Tibial artery (tissue), 4 donors: ENCODE results near the gene MAB21L3.
"Not testable (repeated sequence)": the region's sequence is repeated elsewhere in the genome, so short reads cannot be mapped to it uniquely, and the experiment has no call there.

ENCODE experiments used
- DNase-seq, 2 donors: peaks; one replicate each; pipeline ENCODE4 v3.0.0-alpha.2; 2019
- H3K27ac ChIP-seq, 2 donors: fragments of 200-600 bp; sonication (generic) in 1 of 2; 1 replicate in 1 of 2; 2 replicates in 1 of 2; pipeline ENCODE4 v1.5.1; 2018 to 2019; ENCODE audit warnings: mild to moderate bottlenecking in 1 of 2
- H3K27me3 ChIP-seq, 2 donors: fragments of 200-600 bp; sonication (generic) in 1 of 2; one replicate each; pipeline versions ENCODE4 v1.5.1 to v1.6.0; 2016 to 2019
- H3K36me3 ChIP-seq, 3 donors: fragments of 200-600 bp; sonication (generic) in 2 of 3; one replicate each; pipeline ENCODE4 v1.5.1; 2016 to 2019; ENCODE audit warnings: mild to moderate bottlenecking in 2 of 3
- H3K4me1 ChIP-seq, 4 donors: fragments of 200-600 bp; sonication (generic) in 2 of 4; 1 replicate in 3 of 4; 2 replicates in 1 of 4; pipeline ENCODE4 v1.5.1; 2016 to 2019
- H3K4me3 ChIP-seq, 2 donors: fragments of 200-600 bp; sonication (generic) in 1 of 2; 1 replicate in 1 of 2; 2 replicates in 1 of 2; pipeline ENCODE4 v1.5.1; 2018 to 2019; ENCODE audit warnings: mild to moderate bottlenecking in 2 of 2
- H3K9me3 ChIP-seq, 3 donors: fragments of 200-600 bp; sonication (generic) in 1 of 3; one replicate each; pipeline ENCODE4 v1.5.1; 2016 to 2019
- intact Hi-C: fragments of 100-400 bp; cut with DNase I; formaldehyde crosslinking; loops from one replicate; pipeline ENCODE4 v1.15.0; 2023; ENCODE audit warnings: low total_unique reads
- TF ChIP-seq, protein P1 (sequence below), 2 experiments: fragments of 200-600 bp in 1 of 2; fragments of 450-650 bp in 1 of 2; IDR thresholded peaks; one replicate each; pipeline ENCODE4 v1.5.1; 2017 to 2019; ENCODE audit warnings: antibody characterized with exemption in 2 of 2, mild to moderate bottlenecking in 1 of 2, moderate library complexity in 1 of 2

MAB21L3 gene

DNA sequence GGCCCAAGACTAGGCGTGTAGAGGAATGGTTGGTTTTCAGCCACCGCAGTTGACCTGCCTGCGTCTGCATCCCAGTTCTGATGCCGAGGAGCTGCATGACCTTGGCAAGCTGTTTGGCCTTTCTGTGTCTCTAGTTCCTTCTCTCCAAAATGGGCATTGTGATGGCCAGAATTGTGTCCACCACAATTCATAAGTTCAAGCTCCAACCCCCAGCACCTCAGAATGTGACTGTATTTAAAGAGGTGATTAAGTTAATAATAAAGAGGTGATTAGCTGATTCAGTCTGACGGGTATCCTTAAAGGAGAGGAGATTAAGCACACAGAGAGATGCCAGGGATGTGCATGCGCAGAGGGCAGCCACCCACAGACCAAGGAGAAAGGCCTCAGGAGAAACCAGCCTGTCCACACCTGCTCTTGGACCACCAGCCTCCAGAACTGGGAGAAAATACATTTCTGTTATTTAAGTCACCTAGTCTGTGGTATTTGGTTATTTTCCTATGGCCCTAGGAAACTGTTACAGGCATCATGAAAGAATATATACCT, 28.5 kb downstream of the MAB21L3 start:
- H3K9me3 ChIP-seq, result no peaks in the 10 kb centered on the region
- TF ChIP-seq, protein P1, sequence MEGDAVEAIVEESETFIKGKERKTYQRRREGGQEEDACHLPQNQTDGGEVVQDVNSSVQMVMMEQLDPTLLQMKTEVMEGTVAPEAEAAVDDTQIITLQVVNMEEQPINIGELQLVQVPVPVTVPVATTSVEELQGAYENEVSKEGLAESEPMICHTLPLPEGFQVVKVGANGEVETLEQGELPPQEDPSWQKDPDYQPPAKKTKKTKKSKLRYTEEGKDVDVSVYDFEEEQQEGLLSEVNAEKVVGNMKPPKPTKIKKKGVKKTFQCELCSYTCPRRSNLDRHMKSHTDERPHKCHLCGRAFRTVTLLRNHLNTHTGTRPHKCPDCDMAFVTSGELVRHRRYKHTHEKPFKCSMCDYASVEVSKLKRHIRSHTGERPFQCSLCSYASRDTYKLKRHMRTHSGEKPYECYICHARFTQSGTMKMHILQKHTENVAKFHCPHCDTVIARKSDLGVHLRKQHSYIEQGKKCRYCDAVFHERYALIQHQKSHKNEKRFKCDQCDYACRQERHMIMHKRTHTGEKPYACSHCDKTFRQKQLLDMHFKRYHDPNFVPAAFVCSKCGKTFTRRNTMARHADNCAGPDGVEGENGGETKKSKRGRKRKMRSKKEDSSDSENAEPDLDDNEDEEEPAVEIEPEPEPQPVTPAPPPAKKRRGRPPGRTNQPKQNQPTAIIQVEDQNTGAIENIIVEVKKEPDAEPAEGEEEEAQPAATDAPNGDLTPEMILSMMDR (IDR thresholded peaks at IDR 0.05), result no peak
- intact Hi-C loops, result no loop called here
- H3K27me3 ChIP-seq, result no peaks in the 10 kb centered on the region
- no peaks in the 10 kb centered on the region for H3K4me1 ChIP-seq
- no peaks in the 10 kb centered on the region for H3K36me3 ChIP-seq
- no peak overlapping the region for H3K27ac ChIP-seq
- DNase-seq, result no peak
- H3K4me3 ChIP-seq, result no peak overlapping the region

DNA sequence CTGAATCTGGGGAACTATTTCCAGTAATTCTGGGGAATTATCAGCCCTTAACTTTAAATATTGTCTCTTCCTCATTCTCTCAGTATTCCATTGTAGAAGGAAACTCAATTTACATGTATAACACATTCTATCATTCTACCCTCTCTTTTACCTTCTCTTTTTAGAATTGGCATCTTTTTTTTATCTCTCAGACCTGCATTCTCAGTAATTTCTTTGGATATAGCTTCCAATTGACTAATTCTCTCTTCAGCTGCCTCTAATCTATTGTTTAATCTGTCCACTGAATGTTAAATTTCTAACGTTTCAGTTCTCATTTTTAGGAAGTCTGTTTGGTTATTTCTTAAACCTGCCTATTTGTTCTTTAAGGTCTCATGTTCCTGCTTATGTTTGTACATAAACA, 33.0 kb downstream of the MAB21L3 start:
- Histone ChIP-seq H3K9me3 (no peaks in the 10 kb centered on the region), H3K27ac (no peak overlapping the region), H3K4me3 (no peak overlapping the region), H3K27me3 (no peaks in the 10 kb centered on the region), H3K36me3 (no peaks in the 10 kb centered on the region), H3K4me1 (no peaks in the 10 kb centered on the region)
- TF ChIP-seq, protein P1 (IDR thresholded peaks at IDR 0.05), result no peak
- intact Hi-C loops, result no loop called here
- DNase-seq, result no peak

DNA sequence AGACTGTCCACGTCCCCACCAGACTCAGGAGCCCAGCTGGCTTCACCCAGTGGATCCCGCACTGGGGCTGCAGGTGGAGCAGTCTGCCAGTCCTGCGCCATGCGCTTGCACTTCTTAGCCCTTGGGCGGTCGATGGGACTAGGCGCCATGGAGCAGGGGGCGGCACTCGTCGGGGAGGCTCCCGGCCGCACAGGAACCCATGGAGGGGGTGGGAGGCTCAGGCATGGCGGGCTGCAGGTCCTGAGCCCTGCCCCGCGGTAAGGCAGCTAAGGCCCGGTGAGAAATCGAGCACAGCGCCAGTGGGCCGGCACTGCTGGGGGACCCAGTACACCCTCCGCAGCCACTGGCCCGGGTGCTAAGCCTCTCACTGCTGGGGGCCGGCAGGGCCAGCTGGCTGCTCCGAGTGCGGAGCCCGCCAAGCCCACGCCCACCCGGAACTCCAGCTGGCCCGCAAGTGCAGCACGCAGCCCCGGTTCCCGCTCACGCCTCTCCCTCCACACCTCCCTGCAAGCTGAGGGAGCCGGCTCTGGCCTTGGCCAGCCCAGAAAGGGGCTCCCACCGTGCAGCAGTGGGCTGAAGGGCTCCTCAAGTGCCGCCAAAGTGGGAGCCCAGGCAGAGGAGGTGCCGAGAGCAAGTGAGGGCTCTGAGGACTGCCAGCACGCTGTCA, 35.4 kb downstream of the MAB21L3 start:
- H3K4me1 ChIP-seq, intact Hi-C loops, H3K4me3 ChIP-seq, H3K9me3 ChIP-seq, H3K27ac ChIP-seq, H3K36me3 ChIP-seq, H3K27me3 ChIP-seq, DNase-seq: not testable (repeated sequence)

DNA sequence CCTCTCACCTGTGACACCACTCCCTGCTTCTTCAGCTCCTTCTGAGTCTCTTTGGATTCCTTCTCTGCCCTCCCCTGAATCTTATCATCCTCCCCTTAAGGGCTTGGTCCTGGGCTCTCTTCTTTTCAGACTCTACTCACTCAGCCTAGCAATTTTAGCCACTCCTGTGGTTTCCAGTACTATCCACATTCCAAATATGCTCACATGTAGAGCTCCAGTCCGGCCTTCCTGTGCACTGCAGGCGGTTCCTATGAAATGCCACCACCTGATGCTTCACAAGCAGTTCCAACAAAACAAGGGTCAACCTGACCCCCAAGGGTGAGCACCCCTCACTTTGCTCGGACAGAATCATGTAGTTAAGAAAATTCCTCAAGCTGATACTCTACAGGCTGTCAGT, 35.9 kb downstream of the MAB21L3 start:
- Histone ChIP-seq H3K9me3 (no peaks in the 10 kb centered on the region), H3K27me3 (no peaks in the 10 kb centered on the region), H3K27ac (no peak overlapping the region), H3K36me3 (no peaks in the 10 kb centered on the region), H3K4me3 (no peak overlapping the region), H3K4me1 (peaks cover 0 to 6% (median 5%) of the 10 kb centered on the region in 4 donors)
- intact Hi-C loops, result no loop called here
- TF ChIP-seq, protein P1 (IDR thresholded peaks at IDR 0.05), result no peak
- DNase-seq, result no peak

DNA sequence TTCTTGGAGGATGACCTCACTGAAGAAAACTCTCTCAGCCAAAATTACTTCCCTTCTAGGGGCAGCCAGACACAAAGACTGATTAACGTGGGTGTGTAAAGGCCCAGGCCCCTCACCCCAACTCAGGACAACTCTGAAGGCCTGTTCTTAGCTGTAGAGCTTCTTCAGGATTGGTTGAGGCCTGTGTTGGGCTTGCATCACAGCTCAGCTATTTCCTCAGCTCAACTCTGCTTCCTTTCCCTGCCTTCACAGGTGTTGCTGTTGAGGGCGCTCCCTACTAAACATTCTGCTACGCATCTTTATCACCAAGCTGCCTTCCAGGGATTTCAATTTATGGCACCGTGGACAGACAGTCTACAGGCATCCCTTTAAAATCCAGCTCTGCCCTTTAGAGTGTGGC, 36.8 kb downstream of the MAB21L3 start:
- intact Hi-C loops, result no loop called here
- Histone ChIP-seq H3K9me3 (no peaks in the 10 kb centered on the region), H3K4me3 (no peak overlapping the region), H3K4me1 (peaks cover 0 to 7% (median 6%) of the 10 kb centered on the region in 4 donors), H3K27me3 (no peaks in the 10 kb centered on the region), H3K36me3 (no peaks in the 10 kb centered on the region), H3K27ac (no peak overlapping the region)
- DNase-seq, result no peak
- TF ChIP-seq, protein P1 (IDR thresholded peaks at IDR 0.05), result no peak

DNA sequence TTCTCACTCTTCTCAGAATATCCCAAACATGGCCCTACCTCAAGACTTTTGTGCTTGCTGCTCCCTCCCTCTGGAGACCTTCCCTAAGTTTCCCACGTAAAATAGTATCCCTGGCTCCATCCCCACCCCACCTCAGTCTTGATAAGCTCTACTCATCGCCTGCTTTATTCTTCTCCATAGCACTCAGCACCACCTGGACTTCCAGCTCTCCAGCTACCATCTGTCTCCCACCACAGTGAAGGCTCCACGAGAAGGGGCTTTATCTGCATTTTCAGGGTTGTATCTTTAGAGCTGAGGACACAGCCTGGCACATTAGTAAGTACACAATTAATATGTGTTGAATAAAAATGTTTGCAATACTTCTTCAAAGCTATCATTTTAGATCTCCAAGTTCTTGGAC, 37.8 kb downstream of the MAB21L3 start:
- no peak for DNase-seq
- Histone ChIP-seq H3K27ac (no peak overlapping the region), H3K27me3 (no peaks in the 10 kb centered on the region), H3K4me3 (no peak overlapping the region), H3K9me3 (no peaks in the 10 kb centered on the region), H3K4me1 (peaks cover 0 to 7% (median 6%) of the 10 kb centered on the region in 4 donors), H3K36me3 (no peaks in the 10 kb centered on the region)
- TF ChIP-seq, protein P1 (IDR thresholded peaks at IDR 0.05), result no peak
- intact Hi-C loops, result no loop called here
